Upper lobe of left lung (tissue), 6 donors: ENCODE data around the gene BLOC1S3. TPM values are rescaled to one million over a fixed set of nuclear protein-coding genes. Genes with fewer than 3 reads are reported as not detected.

Experiments used
- ATAC-seq, 2 donors: fragments of 200-7000 bp; cut with Tn5 transposase; one replicate each; pipeline ENCODE4 v1.9.1; 2022; ENCODE audit warnings: mild to moderate bottlenecking in 2 of 2, moderate library complexity in 2 of 2; ENCODE audit not compliant: low FRiP score in 2 of 2
- DNase-seq, 2 donors: peaks; one replicate each; pipeline ENCODE4 v3.0.0-alpha.2; 2019 to 2020
- H3K27ac ChIP-seq, 4 donors: fragments of 200-600 bp; sonication (generic); one replicate each; pipeline ENCODE4 v1.5.1; 2016 to 2019
- H3K27me3 ChIP-seq, 4 donors: fragments of 200-600 bp; sonication (generic); one replicate each; pipeline ENCODE4 v1.5.1; 2017 to 2019
- H3K36me3 ChIP-seq, 4 donors: fragments of 200-600 bp; sonication (generic); one replicate each; pipeline ENCODE4 v1.5.1; 2016 to 2019
- H3K4me1 ChIP-seq, 4 donors: fragments of 200-600 bp; sonication (generic); one replicate each; pipeline ENCODE4 v1.5.1; 2018 to 2019
- H3K4me3 ChIP-seq, 4 donors: fragments of 200-600 bp; sonication (generic); one replicate each; pipeline ENCODE4 v1.5.1; 2017 to 2019; ENCODE audit warnings: mild to moderate bottlenecking in 2 of 4, moderate library complexity in 1 of 4
- H3K9me3 ChIP-seq, 4 donors: fragments of 200-600 bp; sonication (generic); one replicate each; pipeline ENCODE4 v1.5.1; 2018 to 2019
- EP300 ChIP-seq, 4 donors: sonication (generic); formaldehyde crosslinking; IDR thresholded peaks; one replicate each; pipeline ENCODE4 v1.5.1; 2017; ENCODE audit warnings: antibody characterized with exemption in 4 of 4, control low read depth in 2 of 4
- POLR2A ChIP-seq, 4 donors: fragments of 450-650 bp; IDR thresholded peaks; one replicate each; pipeline ENCODE4 v1.5.1; 2016 to 2017; ENCODE audit warnings: antibody characterized with exemption in 4 of 4, mild to moderate bottlenecking in 2 of 4
- POLR2AphosphoS5 ChIP-seq, 2 donors: sonication (generic); formaldehyde crosslinking; IDR thresholded peaks; one replicate each; pipeline ENCODE4 v1.5.1; 2017; ENCODE audit warnings: antibody characterized with exemption in 2 of 2
- WGBS, 2 donors: methylation state at CpG; one replicate each; pipeline ENCODE4 v1.1.5; 2017 to 2018; 5-methylcytosine and 5-hydroxymethylcytosine counted together
- total RNA-seq, 6 donors: library from RNA; depleted of rRNA in 4 of 6; stranded (reverse); fragments of >200 nt in 4 of 6; gene quantifications; one replicate each; pipeline versions ENCODE4 v1.1.0 to v1.2.1, GENCODE V29; 2016 to 2021
- TF ChIP-seq, protein P1 (sequence below), 6 experiments: fragments of 450-650 bp in 4 of 6; fragments of 200-600 bp in 2 of 6; sonication (generic) in 2 of 6; IDR thresholded peaks; one replicate each; pipeline ENCODE4 v1.5.1; 2016 to 2019; ENCODE audit warnings: antibody characterized with exemption in 6 of 6
- donor health status: DM: no; HTN: no; CAD: no; lungs with moderate emphysema.
- donor health status: DM: no; HTN: yes; CAD: no; lungs with severe emphysema.

The BLOC1S3 gene
- total RNA-seq, 6 donors from 2014 or later = 4.7 to 34.6 (median 18.6) TPM

DNA sequence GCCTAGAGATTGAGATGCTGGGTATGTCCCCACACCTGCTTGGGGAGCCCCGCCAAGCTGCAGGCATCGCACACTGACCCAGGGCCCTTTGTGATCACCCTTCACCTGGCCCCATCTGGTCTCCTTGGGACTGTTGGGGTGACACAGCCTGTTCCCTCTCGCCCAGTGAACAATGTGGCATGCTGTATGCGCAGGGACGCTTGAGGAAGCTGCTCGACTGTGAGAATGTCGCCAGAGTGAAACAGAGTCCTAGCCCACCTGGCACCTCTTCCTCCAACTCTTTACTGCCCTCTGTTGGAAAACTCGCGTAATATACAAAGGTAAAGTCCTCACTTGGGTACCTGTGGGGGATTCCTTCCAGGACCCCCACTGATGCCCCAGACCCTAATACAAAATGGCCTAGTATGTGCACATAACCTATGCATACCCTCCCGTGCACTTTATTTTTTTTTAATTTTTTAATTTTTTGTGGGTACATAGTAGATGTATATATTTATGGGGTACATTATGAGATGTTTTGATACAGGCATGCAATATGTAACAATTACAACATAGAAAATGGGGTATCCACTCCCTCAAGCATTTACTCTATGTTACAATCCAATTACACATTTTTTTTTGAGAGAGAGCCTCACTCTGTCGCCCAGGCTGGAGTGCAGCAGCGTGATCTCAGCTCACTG lies 9.0 kb downstream of the BLOC1S3 start:
- Histone ChIP-seq H3K27me3 (no peaks in the 10 kb centered on the region), H3K27ac (no peak overlapping the region), H3K9me3 (no peaks in the 10 kb centered on the region), H3K4me3 (no peak overlapping the region), H3K36me3 (no peaks in the 10 kb centered on the region), H3K4me1 (no peaks in the 10 kb centered on the region)
- no peak for TF ChIP-seq POLR2AphosphoS5 (IDR thresholded peaks at IDR 0.05)
- TF ChIP-seq, protein P1, sequence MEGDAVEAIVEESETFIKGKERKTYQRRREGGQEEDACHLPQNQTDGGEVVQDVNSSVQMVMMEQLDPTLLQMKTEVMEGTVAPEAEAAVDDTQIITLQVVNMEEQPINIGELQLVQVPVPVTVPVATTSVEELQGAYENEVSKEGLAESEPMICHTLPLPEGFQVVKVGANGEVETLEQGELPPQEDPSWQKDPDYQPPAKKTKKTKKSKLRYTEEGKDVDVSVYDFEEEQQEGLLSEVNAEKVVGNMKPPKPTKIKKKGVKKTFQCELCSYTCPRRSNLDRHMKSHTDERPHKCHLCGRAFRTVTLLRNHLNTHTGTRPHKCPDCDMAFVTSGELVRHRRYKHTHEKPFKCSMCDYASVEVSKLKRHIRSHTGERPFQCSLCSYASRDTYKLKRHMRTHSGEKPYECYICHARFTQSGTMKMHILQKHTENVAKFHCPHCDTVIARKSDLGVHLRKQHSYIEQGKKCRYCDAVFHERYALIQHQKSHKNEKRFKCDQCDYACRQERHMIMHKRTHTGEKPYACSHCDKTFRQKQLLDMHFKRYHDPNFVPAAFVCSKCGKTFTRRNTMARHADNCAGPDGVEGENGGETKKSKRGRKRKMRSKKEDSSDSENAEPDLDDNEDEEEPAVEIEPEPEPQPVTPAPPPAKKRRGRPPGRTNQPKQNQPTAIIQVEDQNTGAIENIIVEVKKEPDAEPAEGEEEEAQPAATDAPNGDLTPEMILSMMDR (IDR thresholded peaks at IDR 0.05) = peak in 5 of 6 experiments; percentile 26 to 44 (median 36)
- no peak for TF ChIP-seq EP300 (IDR thresholded peaks at IDR 0.05)
- TF ChIP-seq POLR2A (IDR thresholded peaks at IDR 0.05) = no peak
- ATAC-seq (peak in 1 of 2 donors; percentile 39), DNase-seq (no peak)
- WGBS, 2 donors = 36 to 41% methylated on average over 10 to 12 of the region's 12 CpGs

DNA sequence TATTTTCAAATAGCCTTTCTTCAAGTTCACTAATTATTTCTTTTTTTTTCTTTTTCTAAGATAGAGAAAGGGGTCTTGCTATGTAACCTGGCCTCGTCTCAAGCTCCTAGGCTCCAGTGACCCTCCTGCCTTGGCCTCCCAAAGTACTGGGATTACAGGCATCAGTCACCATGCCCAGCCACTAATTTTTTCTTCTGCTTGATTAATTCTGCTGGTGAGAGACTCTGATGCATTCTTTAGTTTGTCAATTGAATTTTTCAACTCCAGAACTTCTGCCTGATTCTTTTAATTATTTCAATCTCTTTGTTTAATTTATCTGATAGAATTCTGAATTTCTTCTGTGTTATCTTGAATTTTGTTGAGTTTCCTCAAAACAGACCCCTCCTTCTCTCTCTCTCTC lies 11.4 kb downstream of the BLOC1S3 start:
- no peak overlapping the region for H3K27ac ChIP-seq
- no peaks in the 10 kb centered on the region for H3K36me3 ChIP-seq
- TF ChIP-seq, protein P1 (IDR thresholded peaks at IDR 0.05) = no peak
- TF ChIP-seq EP300 (IDR thresholded peaks at IDR 0.05) (no peak), POLR2AphosphoS5 (IDR thresholded peaks at IDR 0.05) (no peak), POLR2A (IDR thresholded peaks at IDR 0.05) (no peak)
- 81 to 94% methylated on average over 1 of the region's 1 CpG for WGBS, 2 donors
- no peak overlapping the region for H3K4me3 ChIP-seq
- H3K27me3 ChIP-seq = no peaks in the 10 kb centered on the region
- no peaks in the 10 kb centered on the region for H3K9me3 ChIP-seq
- H3K4me1 ChIP-seq = no peaks in the 10 kb centered on the region
- ATAC-seq (no peak), DNase-seq (no peak)

DNA sequence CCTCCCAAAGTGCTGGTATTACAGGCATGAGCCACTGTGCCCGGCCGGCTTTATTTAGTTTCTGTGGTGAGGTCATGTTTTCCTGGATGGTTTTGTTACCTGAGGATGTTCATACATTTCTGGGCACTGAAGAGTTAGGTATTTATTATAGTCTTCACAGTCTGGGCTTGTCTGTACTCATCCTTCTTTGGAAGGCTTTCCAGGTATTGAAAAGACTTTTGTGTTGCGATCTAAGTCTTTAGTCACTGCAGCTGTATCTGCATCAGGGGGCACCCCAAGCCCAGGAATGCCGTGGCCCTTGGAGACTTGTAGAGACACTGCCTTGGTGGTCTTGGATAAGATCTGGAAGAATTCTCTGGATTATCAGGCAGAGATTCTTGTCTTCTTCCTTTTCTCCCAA lies 12.8 kb downstream of the BLOC1S3 start:
- DNase-seq (no peak), ATAC-seq (no peak)
- H3K27ac ChIP-seq = no peak overlapping the region
- TF ChIP-seq EP300 (IDR thresholded peaks at IDR 0.05) (no peak), POLR2A (IDR thresholded peaks at IDR 0.05) (no peak), POLR2AphosphoS5 (IDR thresholded peaks at IDR 0.05) (no peak)
- TF ChIP-seq, protein P1 (IDR thresholded peaks at IDR 0.05) = no peak
- no peaks in the 10 kb centered on the region for H3K27me3 ChIP-seq
- H3K4me1 ChIP-seq = no peaks in the 10 kb centered on the region
- 95 to 96% methylated on average over 4 of the region's 4 CpGs for WGBS, 2 donors
- no peak overlapping the region for H3K4me3 ChIP-seq
- no peaks in the 10 kb centered on the region for H3K9me3 ChIP-seq
- H3K36me3 ChIP-seq = no peaks in the 10 kb centered on the region

DNA sequence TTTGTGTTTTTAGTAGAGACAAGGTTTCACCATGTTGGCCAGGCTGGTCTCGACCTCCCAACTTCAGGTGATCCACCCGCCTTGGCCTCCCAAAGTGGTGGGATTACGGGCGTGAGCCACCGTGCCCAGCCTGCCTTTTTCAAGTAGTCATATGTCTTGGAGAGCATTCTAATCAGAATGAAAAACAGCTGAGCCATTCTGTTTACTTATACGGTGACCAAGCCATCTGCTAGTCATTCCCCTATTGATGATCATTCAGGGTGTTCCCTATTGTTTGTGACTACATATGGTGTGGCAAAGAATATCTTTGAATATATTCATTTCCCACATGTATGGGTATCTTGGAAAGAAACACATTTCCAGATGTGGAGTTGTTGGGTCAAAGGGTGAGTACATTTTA lies 17.2 kb downstream of the BLOC1S3 start:
- TF ChIP-seq POLR2AphosphoS5 (IDR thresholded peaks at IDR 0.05) = no peak
- TF ChIP-seq, protein P1 (IDR thresholded peaks at IDR 0.05) = no peak
- no peak for TF ChIP-seq EP300 (IDR thresholded peaks at IDR 0.05)
- no peak for TF ChIP-seq POLR2A (IDR thresholded peaks at IDR 0.05)
- WGBS, 2 donors = 92 to 95% methylated on average over 6 of the region's 6 CpGs
- no peaks in the 10 kb centered on the region for H3K36me3 ChIP-seq
- DNase-seq = no peak
- H3K27me3 ChIP-seq = no peaks in the 10 kb centered on the region
- H3K27ac ChIP-seq = no peak overlapping the region
- no peak overlapping the region for H3K4me3 ChIP-seq
- H3K9me3 ChIP-seq = no peaks in the 10 kb centered on the region
- no peak for ATAC-seq
- H3K4me1 ChIP-seq = no peaks in the 10 kb centered on the region

DNA sequence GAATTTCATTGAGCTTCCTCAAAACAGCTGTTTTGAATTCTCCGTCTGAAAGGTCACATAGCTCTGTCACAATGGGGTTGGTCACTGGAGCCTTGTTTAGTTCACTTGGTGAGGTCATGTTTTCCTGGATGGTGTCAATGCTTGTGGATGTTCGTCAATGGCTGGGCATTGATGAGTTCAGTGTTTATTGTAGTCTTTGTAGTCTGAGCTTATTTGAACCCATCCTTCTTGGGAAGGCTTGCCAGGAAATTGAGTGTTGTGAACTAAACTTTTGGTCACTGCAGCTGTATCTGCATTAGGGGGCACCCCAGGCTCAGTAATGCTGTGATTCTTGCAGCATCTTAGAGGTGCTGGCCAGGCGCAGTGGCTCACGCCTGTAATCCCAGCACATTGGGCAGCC lies 22.0 kb downstream of the BLOC1S3 start:
- ATAC-seq = no peak

More for the DNA sequence above, 22.0 kb downstream of the BLOC1S3 start:
- no peak for DNase-seq
- Histone ChIP-seq H3K27ac (no peak overlapping the region), H3K9me3 (no peaks in the 10 kb centered on the region), H3K4me1 (peaks cover 0 to 8% (median 2%) of the 10 kb centered on the region in 4 donors), H3K36me3 (no peaks in the 10 kb centered on the region), H3K27me3 (no peaks in the 10 kb centered on the region), H3K4me3 (no peak overlapping the region)
- TF ChIP-seq EP300 (IDR thresholded peaks at IDR 0.05) (no peak), POLR2AphosphoS5 (IDR thresholded peaks at IDR 0.05) (no peak)
- TF ChIP-seq, protein P1 (IDR thresholded peaks at IDR 0.05) = peak; percentile 22 to 55 (median 40)
- WGBS, 2 donors = 54 to 65% methylated on average over 4 of the region's 4 CpGs
